Bronchial epithelial cell (primary cell): ENCODE measurements around the gene CKLF. TPM values are rescaled to one million over a fixed set of nuclear protein-coding genes. Genes with fewer than 3 reads are reported as not detected.

ENCODE experiments used
- total RNA-seq: library from RNA; depleted of rRNA; stranded (reverse); fragments of >200 nt; gene quantifications from 2 replicates; pipeline ENCODE4 v1.2.1, GENCODE V29; 2014

CKLF gene
- total RNA-seq, 1 donor from 2014 or later, result 22.6 TPM

Other genes starting within 250 kb of the CKLF start
- not detected in 2 replicates for gene CDH5, start 185.9 kb upstream of the CKLF start, total RNA-seq
- gene BEAN1, start 125.3 kb upstream of the CKLF start, total RNA-seq, result 0.38 TPM in 1 of 2 replicates, not detected in the other
- 8.7 and 12.8 TPM in 2 replicates for gene TK2, start 2.5 kb upstream of the CKLF start, total RNA-seq
- 0.26 and 0.38 TPM in 2 replicates for gene CMTM1, start 13.9 kb downstream of the CKLF start, total RNA-seq
- gene CMTM2, start 26.9 kb downstream of the CKLF start, total RNA-seq, result not detected in 2 replicates
- 1.1 and 1.3 TPM in 2 replicates for gene CMTM3, start 52.1 kb downstream of the CKLF start, total RNA-seq
- gene CMTM4, start 144.2 kb downstream of the CKLF start, total RNA-seq, result 73.0 and 83.2 TPM in 2 replicates
- gene DYNC1LI2, start 199.0 kb downstream of the CKLF start, total RNA-seq, result 127 and 138 TPM in 2 replicates
- 0.26 TPM in 2 replicates for gene TERB1, start 249.0 kb downstream of the CKLF start, total RNA-seq